SU-DHL-6 (cell line): Measurements from ENCODE around the gene ZNF860.

Source experiments
- H2AFZ ChIP-seq: fragments of 200-600 bp; sonication (generic); 2 replicates; pipeline ENCODE4 v1.6.1; 2014; ENCODE audit warnings: low read depth, mild to moderate bottlenecking, moderate library complexity, mixed read lengths, antibody characterized with exemption, low read length; ENCODE audit not compliant: severe bottlenecking
- H3F3A ChIP-seq: fragments of 200-600 bp; shearing (Covaris generic); 2 replicates; pipeline ENCODE4 v1.6.0; 2016; ENCODE audit warnings: antibody characterized with exemption, mild to moderate bottlenecking; ENCODE audit not compliant: insufficient read depth
- H3K27ac ChIP-seq: fragments of 200-600 bp; sonication (generic); 2 replicates; pipeline ENCODE4 v1.5.1; 2016; ENCODE audit warnings: low read depth, mild to moderate bottlenecking, low read length, moderate library complexity, mixed read lengths
- H3K27me3 ChIP-seq: fragments of 200-600 bp; sonication (generic), shearing (Covaris generic); 2 replicates; pipeline ENCODE4 v1.6.0; 2014; ENCODE audit warnings: mild to moderate bottlenecking, low read length
- H3K36me3 ChIP-seq: fragments of 200-600 bp; sonication (generic); 2 replicates; pipeline ENCODE4 v1.6.1; 2014; ENCODE audit warnings: mild to moderate bottlenecking, low read length, mixed read lengths
- H3K4me2 ChIP-seq: fragments of 300-600, 200-600 bp; shearing (Covaris generic), sonication (generic); 2 replicates; pipeline ENCODE4 v1.6.0; 2014; ENCODE audit warnings: low read length, low read depth, mild to moderate bottlenecking; ENCODE audit not compliant: poor library complexity, severe bottlenecking
- H3K4me3 ChIP-seq: fragments of 200-600 bp; sonication (generic); 2 replicates; pipeline ENCODE4 v1.5.1; 2014; ENCODE audit warnings: antibody characterized with exemption, low read length, mild to moderate bottlenecking, mixed read lengths; ENCODE audit not compliant: insufficient read depth, poor library complexity, severe bottlenecking
- H3K79me2 ChIP-seq: fragments of 200-600 bp; sonication (generic); 2 replicates; pipeline ENCODE4 v1.6.1; 2014; ENCODE audit warnings: mild to moderate bottlenecking, low read length, moderate library complexity; ENCODE audit not compliant: insufficient read depth
- H3K9ac ChIP-seq: fragments of 200-600 bp; sonication (generic); 2 replicates; pipeline ENCODE4 v1.7.0; 2014; ENCODE audit warnings: mild to moderate bottlenecking, low read length
- H3K9me2 ChIP-seq: fragments of 200-600 bp; sonication (generic); replicated peaks from 2 replicates; pipeline ENCODE4 v1.6.1; 2014; ENCODE audit warnings: low read length; ENCODE audit not compliant: insufficient read depth
- H3K9me3 ChIP-seq: fragments of 200-600 bp; sonication (generic); 2 replicates; pipeline ENCODE4 v1.6.1; 2014; ENCODE audit warnings: low read length, mixed read lengths; ENCODE audit not compliant: insufficient read depth
- H4K20me1 ChIP-seq: fragments of 200-600 bp; sonication (generic); 2 replicates; pipeline ENCODE4 v1.6.1; 2014; ENCODE audit warnings: low read depth, mild to moderate bottlenecking, antibody characterized with exemption, low read length, moderate library complexity, mixed read lengths
- CTCF ChIP-seq: fragments of 200-600 bp; sonication (generic); IDR thresholded peaks from one replicate; pipeline ENCODE4 v1.5.1; 2017; ENCODE audit warnings: antibody characterized with exemption, mild to moderate bottlenecking, low read length, moderate library complexity; ENCODE audit not compliant: insufficient read depth, poor library complexity, severe bottlenecking
- EZH2phosphoT487 ChIP-seq: fragments of 200-600 bp; sonication (generic), shearing (Covaris generic); conservative IDR thresholded peaks from 2 replicates; pipeline ENCODE4 v1.6.1; 2018; ENCODE audit warnings: mild to moderate bottlenecking, antibody characterized with exemption, low read length, moderate library complexity, mixed read lengths

The ZNF860 gene

GRCh38 chr3:31974471-31974870 is 7.1 kb upstream of the ZNF860 start:
- H3K9me3 ChIP-seq = no peaks in the 10 kb centered on the region
- no peaks in the 10 kb centered on the region for H3K27me3 ChIP-seq
- peak overlapping the region; percentile 98 for H3K27ac ChIP-seq
- no peak for TF ChIP-seq CTCF
- no peak for TF ChIP-seq EZH2phosphoT487
- no peak overlapping the region for H2AFZ ChIP-seq
- H3K9ac ChIP-seq = peak overlapping the region; percentile 73
- H3K4me2 ChIP-seq = peak overlapping the region; percentile 93
- H3K79me2 ChIP-seq = peaks cover 92% of the 10 kb centered on the region
- H4K20me1 ChIP-seq = no peaks in the 10 kb centered on the region
- H3K36me3 ChIP-seq = 0 out of 2 replicates have a peak, but pooled peaks cover 2% of the 10 kb centered on the region
- H3F3A ChIP-seq = peaks cover 94% of the 10 kb centered on the region
- no peaks in the 10 kb centered on the region for H3K9me2 ChIP-seq
- peak overlapping the region; percentile 29 for H3K4me3 ChIP-seq

- peak overlapping the region; percentile 73 for H3K9ac ChIP-seq
Measured at GRCh38 chr3:31974964-31975363, 6.6 kb upstream of the ZNF860 start.

GRCh38 chr3:31976302-31976701 is 5.2 kb upstream of the ZNF860 start:
- Histone ChIP-seq H3K9me3 (no peaks in the 10 kb centered on the region), H3K9me2 (no peaks in the 10 kb centered on the region), H3K4me2 (peak overlapping the region; percentile 93), H3K9ac (peak overlapping the region; percentile 96), H3K27me3 (no peaks in the 10 kb centered on the region), H2AFZ (no peak overlapping the region), H3K4me3 (no peak overlapping the region), H4K20me1 (no peaks in the 10 kb centered on the region), H3K79me2 (peaks cover 96% of the 10 kb centered on the region), H3K36me3 (0 out of 2 replicates have a peak, but pooled peaks cover 2% of the 10 kb centered on the region), H3K27ac (peak overlapping the region; percentile 98), H3F3A (peaks cover 80% of the 10 kb centered on the region)
- TF ChIP-seq EZH2phosphoT487 (no peak), CTCF (no peak)

More at GRCh38 chr3:31974964-31975363, 6.6 kb upstream of the ZNF860 start:
- Histone ChIP-seq H2AFZ (no peak overlapping the region), H3K27me3 (no peaks in the 10 kb centered on the region), H3K9me3 (no peaks in the 10 kb centered on the region), H4K20me1 (no peaks in the 10 kb centered on the region), H3K9me2 (no peaks in the 10 kb centered on the region), H3K4me3 (peak overlapping the region; percentile 29), H3K36me3 (0 out of 2 replicates have a peak, but pooled peaks cover 2% of the 10 kb centered on the region), H3F3A (peaks cover 93% of the 10 kb centered on the region), H3K79me2 (peaks cover 91% of the 10 kb centered on the region), H3K4me2 (peak overlapping the region; percentile 93), H3K27ac (peak overlapping the region; percentile 98)
- no peak for TF ChIP-seq EZH2phosphoT487
- no peak for TF ChIP-seq CTCF
